Endodermal cell (in vitro differentiated cells): ENCODE measurements around the gene SLC48A1. TPM values are rescaled to one million over a fixed set of nuclear protein-coding genes. Genes with fewer than 3 reads are reported as not detected.

Source experiments
- DNase-seq: peaks from one replicate; pipeline ENCODE4 v3.0.0-alpha.2; 2017
- H3K27ac ChIP-seq: 2 replicates; pipeline ENCODE4 v1.5.1; 2013; ENCODE audit warnings: mild to moderate bottlenecking, low read depth, low read length, moderate library complexity
- H3K27me3 ChIP-seq: 2 replicates; pipeline ENCODE4 v1.6.1; 2013; ENCODE audit warnings: mild to moderate bottlenecking, low read length, moderate library complexity; ENCODE audit not compliant: insufficient read depth, control insufficient read depth, poor library complexity, severe bottlenecking
- H3K36me3 ChIP-seq: 2 replicates; pipeline ENCODE4 v1.7.0; 2013; ENCODE audit warnings: mild to moderate bottlenecking, low read length, moderate library complexity; ENCODE audit not compliant: control insufficient read depth, insufficient read depth
- H3K4me1 ChIP-seq: one replicate; pipeline ENCODE4 v1.7.0; 2013; ENCODE audit warnings: low read length; ENCODE audit not compliant: control insufficient read depth, insufficient read depth
- H3K4me3 ChIP-seq: 2 replicates; pipeline ENCODE4 v1.5.1; 2013; ENCODE audit warnings: mild to moderate bottlenecking, low read length, moderate library complexity
- H3K9ac ChIP-seq: 2 replicates; pipeline ENCODE4 v1.6.1; 2013; ENCODE audit warnings: mild to moderate bottlenecking, low read length, moderate library complexity; ENCODE audit not compliant: poor library complexity, severe bottlenecking; ENCODE audit errors: extremely low read depth
- H3K9me3 ChIP-seq: 2 replicates; pipeline ENCODE4 v1.6.1; 2013; ENCODE audit warnings: mild to moderate bottlenecking, low read length, moderate library complexity; ENCODE audit not compliant: control insufficient read depth
- H3K27ac Mint-ChIP-seq: 2 replicates; pipeline ENCODE4 v1.8.0; 2020; ENCODE audit warnings: mixed read lengths
- H3K27me3 Mint-ChIP-seq: 2 replicates; pipeline ENCODE4 v1.8.0; 2021; ENCODE audit warnings: mild to moderate bottlenecking, mixed read lengths; ENCODE audit not compliant: insufficient read depth
- H3K36me3 Mint-ChIP-seq: 2 replicates; pipeline ENCODE4 v1.8.0; 2020; ENCODE audit warnings: low read depth, mixed read lengths
- H3K4me1 Mint-ChIP-seq: 2 replicates; pipeline ENCODE4 v1.8.0; 2020; ENCODE audit warnings: mixed read lengths
- H3K4me3 Mint-ChIP-seq: 2 replicates; pipeline ENCODE4 v1.8.0; 2020; ENCODE audit warnings: mild to moderate bottlenecking, moderate library complexity, mixed read lengths
- H3K9me3 Mint-ChIP-seq: 2 replicates; pipeline ENCODE4 v1.8.0; 2020; ENCODE audit warnings: mild to moderate bottlenecking, mixed read lengths
- CTCF ChIP-seq: fragments of 200-600 bp; sonication (generic); conservative IDR thresholded peaks from 2 replicates; pipeline ENCODE4 v1.5.0; 2021; ENCODE audit warnings: antibody characterized with exemption, mild to moderate bottlenecking
- WGBS, 2 experiments: methylation state at CpG; one replicate each; pipeline versions ENCODE4 v1.1.5 to v1.1.7; 2013; ENCODE audit warnings: missing lambda C conversion rate in 2 of 2, mixed read lengths in 1 of 2; ENCODE audit not compliant: insufficient coverage in 1 of 2, insufficient read length in 1 of 2; 5-methylcytosine and 5-hydroxymethylcytosine counted together
- total RNA-seq, 2 donors: library from RNA; stranded (reverse); fragmentation: NEBNext Ultra II Directional in 1 of 2; extraction: Animal tissue kit (Norgen Biotek cat#: 25700) in 1 of 2; gene quantifications; 2 replicates in 1 of 2; 3 replicates in 1 of 2; pipeline ENCODE4 v1.2.1, GENCODE V29; 2021

Gene SLC48A1
- total RNA-seq, 2 donors from 2014 or later, result 21.3 to 30.4 TPM

GRCh38 chr12:47795121-47795813 is 22.2 kb downstream of the SLC48A1 start:
- Histone ChIP-seq H3K9ac (no peak overlapping the region), H3K4me3 (no peak overlapping the region), H3K9me3 (no peaks in the 10 kb centered on the region), H3K27ac (no peak overlapping the region), H3K4me1 (no peaks in the 10 kb centered on the region), H3K36me3 (peaks cover 73% of the 10 kb centered on the region), H3K27me3 (no peaks in the 10 kb centered on the region)
- Mint-ChIP-seq H3K27ac (no peak overlapping the region), H3K36me3 (peaks cover 51% of the 10 kb centered on the region), H3K9me3 (no peaks in the 10 kb centered on the region), H3K4me1 (peaks cover 1% of the 10 kb centered on the region), H3K4me3 (no peak overlapping the region), H3K27me3 (no peaks in the 10 kb centered on the region)
- 92 to 99% methylated on average over 10 to 21 of the region's 21 CpGs for WGBS, 2 experiments
- no peak for DNase-seq
- TF ChIP-seq CTCF, result no peak

DNA sequence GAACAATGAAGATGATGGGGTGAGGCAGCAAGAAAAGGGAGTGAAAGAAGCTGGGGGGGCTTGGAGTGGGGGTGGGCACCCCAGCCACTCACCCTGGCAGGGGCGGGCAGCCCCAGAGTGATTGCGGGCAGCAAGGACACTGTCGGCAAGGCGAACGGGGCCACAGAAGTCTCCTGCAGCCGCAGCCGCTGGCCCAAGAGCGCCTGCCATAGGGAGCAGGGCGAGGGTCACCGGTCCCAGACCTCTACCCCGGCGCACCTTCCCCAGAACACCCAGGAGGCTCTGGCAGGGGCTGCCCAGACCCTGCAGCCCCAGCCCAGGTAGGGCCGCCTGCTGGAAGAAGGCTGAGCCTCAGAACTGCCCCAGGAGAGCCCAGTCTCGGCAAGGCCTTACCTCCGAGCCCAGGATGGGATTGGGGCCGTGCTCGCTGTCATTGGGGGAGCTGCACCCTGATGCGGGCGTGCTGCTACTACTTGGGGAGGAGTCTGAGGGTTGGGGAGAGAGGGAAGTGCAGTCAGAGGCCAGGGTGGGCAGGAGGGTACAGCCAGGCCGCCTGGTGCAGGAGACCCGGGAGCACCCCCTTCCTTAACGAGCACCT is 22.9 kb downstream of the SLC48A1 start:
- Histone ChIP-seq H3K36me3 (peaks cover 67% of the 10 kb centered on the region), H3K4me3 (no peak overlapping the region), H3K9ac (no peak overlapping the region), H3K9me3 (no peaks in the 10 kb centered on the region), H3K27me3 (no peaks in the 10 kb centered on the region), H3K4me1 (no peaks in the 10 kb centered on the region), H3K27ac (no peak overlapping the region)
- Mint-ChIP-seq H3K4me1 (peaks cover 1% of the 10 kb centered on the region), H3K9me3 (no peaks in the 10 kb centered on the region), H3K27me3 (no peaks in the 10 kb centered on the region), H3K36me3 (peaks cover 47% of the 10 kb centered on the region), H3K4me3 (no peak overlapping the region), H3K27ac (no peak overlapping the region)
- no peak for DNase-seq
- WGBS, 2 experiments, result 96% methylated on average over 22 of the region's 22 CpGs; no CpG with 5 or more reads in 1 of the 2 experiments
- no peak for TF ChIP-seq CTCF

GRCh38 chr12:47797441-47797840 is 24.4 kb downstream of the SLC48A1 start:
- no peaks in the 10 kb centered on the region for H3K27me3 ChIP-seq
- H3K4me3 Mint-ChIP-seq, result no peak overlapping the region
- peaks cover 70% of the 10 kb centered on the region for H3K36me3 ChIP-seq
- H3K9ac ChIP-seq, result no peak overlapping the region
- H3K27ac ChIP-seq, result no peak overlapping the region
- H3K9me3 Mint-ChIP-seq, result no peaks in the 10 kb centered on the region
- no peaks in the 10 kb centered on the region for H3K27me3 Mint-ChIP-seq
- no peaks in the 10 kb centered on the region for H3K9me3 ChIP-seq
- no peaks in the 10 kb centered on the region for H3K4me1 ChIP-seq
- 92 to 93% methylated on average over 7 to 10 of the region's 10 CpGs for WGBS, 2 experiments
- peaks cover 35% of the 10 kb centered on the region for H3K36me3 Mint-ChIP-seq
- no peak overlapping the region for H3K27ac Mint-ChIP-seq
- peak; percentile 72 for TF ChIP-seq CTCF
- H3K4me1 Mint-ChIP-seq, result peaks cover 6% of the 10 kb centered on the region
- no peak overlapping the region for H3K4me3 ChIP-seq
- DNase-seq, result peak; percentile 89
